Measurements from ENCODE around the gene PHKG1.
"Not testable (repeated sequence)": the region's sequence is repeated elsewhere in the genome, so short reads cannot be mapped to it uniquely, and the experiment has no call there.

Gene PHKG1

GRCh38 chr7:56092789-56093531 lies at the start of gene PHKG1:
Gene PHKG1, minus strand, starts transcription at chr7:56092952. Its CDS starts 4,011 bp downstream, at chr7:56088941.
- no peak for DNase-seq

DNA sequence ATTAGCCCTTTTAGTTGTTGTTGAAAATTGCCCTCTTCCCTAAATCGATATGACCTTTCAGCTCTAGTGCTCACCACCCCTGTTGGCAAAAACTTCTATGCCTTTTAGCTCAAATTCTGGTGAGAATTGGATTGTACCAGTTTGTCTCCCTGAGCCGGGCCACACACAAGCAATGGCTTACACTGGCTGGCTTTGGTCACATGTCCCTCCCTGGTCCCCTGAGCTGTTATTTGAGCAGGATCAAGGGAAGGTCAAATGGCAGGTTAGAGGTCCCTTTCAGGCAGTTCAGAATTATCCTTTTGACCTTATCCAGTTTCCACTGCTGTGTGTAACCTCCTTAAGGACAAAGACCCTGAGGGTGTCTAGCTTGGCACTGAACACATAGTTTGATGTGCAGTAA lies 38.3 kb upstream of the PHKG1 start:
- not testable (repeated sequence) for DNase-seq

- DNase-seq = no peak
Observed at GRCh38 chr7:56127241-56127975, 34.7 kb upstream of the PHKG1 start.

- DNase-seq = no peak
Observed at GRCh38 chr7:56125831-56126230, 33.1 kb upstream of the PHKG1 start.

GRCh38 chr7:56124981-56125380 lies 32.2 kb upstream of the PHKG1 start:
- no peak for DNase-seq

- no peak for DNase-seq
Observed at GRCh38 chr7:56121440-56121839, 28.7 kb upstream of the PHKG1 start.

GRCh38 chr7:56115852-56116538 lies 23.2 kb upstream of the PHKG1 start, which contains the start of gene NUPR2:
Gene NUPR2, minus strand, starts transcription at chr7:56116417. Its CDS starts 103 bp downstream, at chr7:56116314.
- no peak for DNase-seq

DNA sequence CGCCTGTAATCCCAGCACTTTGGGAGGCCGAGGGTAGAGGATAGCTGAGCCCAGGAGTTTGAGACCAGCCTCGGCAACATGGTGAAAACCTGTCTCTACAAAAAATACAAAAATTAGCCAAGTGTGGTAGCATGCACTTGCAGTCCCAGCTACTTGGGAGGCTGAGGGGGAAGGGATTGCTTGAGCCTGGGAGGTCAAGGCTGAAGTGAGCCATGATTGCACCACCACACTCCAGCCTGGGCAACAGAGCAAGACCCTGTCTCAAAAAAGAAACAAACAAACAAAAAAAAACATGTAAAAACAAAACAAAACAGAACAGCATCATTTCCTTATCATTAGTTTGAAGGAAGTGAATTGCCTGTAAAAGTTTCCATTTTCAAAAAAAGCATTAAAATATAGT lies 19.5 kb upstream of the PHKG1 start:
- DNase-seq = not testable (repeated sequence)

DNA sequence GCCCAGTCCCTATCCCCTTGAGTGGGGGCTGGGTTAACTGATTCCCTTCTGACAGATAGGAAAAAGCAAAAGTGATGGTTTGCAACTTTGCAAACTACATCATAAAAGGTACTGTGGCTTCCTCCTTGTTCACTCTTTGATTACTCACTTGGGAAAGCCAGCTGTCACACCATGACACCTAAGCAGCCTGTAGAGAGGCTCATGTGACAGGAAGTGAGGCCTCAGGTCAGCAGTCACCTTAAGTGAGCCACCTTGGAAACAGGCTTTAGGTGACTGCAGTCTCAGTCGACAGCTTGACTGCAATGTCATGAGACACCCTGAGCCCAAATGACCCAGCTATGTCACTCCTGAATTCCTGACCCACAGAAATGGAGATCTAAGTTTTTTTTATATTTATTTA lies 17.9 kb upstream of the PHKG1 start:
- peak; percentile 25 for DNase-seq

DNA sequence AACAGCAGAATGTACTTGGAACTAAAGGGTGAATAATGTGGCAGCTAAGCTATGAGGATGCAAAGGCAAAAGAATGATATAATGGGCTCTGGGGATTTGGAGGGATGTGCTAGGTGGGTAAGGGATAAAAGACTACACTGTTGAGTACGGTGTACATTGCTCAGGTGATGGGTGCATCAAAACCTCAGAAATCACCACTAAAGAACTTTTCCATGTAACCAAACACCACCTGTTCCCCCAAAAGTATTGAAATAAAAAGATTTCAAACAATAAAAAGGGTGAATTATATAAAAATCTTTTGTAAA lies 15.2 kb upstream of the PHKG1 start:
- no peak for DNase-seq

- peak; percentile 98 for DNase-seq
Observed at GRCh38 chr7:56106108-56107073, 13.6 kb upstream of the PHKG1 start, which contains the start of gene CHCHD2. Gene CHCHD2, minus strand, starts transcription at chr7:56106476. Its CDS starts 63 bp downstream, at chr7:56106413.

DNA sequence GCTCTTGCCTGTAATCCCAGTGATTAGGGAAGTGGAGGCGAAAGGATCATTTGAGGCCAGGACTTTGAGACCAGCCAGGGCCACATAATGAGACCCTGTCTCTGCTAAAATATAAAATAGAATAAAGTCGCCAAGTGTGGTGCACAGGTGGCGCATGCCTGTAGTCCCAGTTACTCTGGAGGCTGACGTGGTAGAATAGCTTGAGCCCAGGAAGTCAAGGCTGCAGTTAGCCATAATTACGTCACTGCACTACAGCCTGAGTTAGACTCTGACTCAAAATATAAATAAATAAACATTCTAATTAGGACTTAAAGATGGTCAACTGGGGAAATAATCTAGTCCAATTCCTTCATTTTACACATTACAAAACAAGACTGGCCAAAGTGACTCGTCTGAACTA lies 12.8 kb upstream of the PHKG1 start:
- DNase-seq = peak; percentile 62

DNA sequence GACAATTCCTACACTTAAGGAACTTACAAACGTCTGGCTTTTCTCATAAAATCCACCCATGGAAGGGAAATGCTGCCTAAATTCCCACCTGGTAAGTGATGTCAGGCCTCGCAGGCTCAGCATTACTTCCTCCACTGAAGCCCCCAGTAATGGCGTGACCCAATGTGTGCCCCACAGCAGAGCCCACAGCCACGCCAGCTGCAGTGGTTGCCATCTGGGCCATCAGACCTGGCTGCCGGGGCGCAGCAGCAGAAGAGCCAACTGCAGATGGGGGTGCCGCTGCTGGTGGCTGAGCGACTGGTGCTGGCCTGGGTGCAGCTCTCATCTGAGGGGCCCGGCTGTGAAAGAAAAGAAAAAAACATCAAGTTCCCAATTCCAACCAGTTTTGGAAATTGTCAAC lies 11.4 kb upstream of the PHKG1 start:
- DNase-seq = not testable (repeated sequence)

DNA sequence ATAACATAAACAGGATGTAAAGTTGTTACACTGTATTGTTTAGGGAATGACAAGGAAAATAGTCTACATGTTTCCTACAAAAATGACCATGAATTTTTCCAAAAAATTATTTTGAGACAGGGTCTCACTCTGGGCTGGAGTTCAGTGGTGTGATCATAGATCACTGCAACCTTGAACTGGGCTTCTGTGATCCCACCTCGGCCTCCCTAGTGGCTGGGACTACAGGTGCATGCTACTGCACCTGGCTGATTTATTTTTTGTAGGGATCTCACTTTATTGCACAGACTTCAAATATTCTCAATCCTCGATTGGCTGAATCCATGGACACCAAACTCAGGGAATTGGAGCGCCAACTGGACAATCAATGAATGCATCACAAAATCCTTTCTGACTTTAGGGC lies 6.9 kb upstream of the PHKG1 start:
- no peak for DNase-seq

- not testable (repeated sequence) for DNase-seq
Observed at GRCh38 chr7:56098187-56099008, 5.6 kb upstream of the PHKG1 start.

DNA sequence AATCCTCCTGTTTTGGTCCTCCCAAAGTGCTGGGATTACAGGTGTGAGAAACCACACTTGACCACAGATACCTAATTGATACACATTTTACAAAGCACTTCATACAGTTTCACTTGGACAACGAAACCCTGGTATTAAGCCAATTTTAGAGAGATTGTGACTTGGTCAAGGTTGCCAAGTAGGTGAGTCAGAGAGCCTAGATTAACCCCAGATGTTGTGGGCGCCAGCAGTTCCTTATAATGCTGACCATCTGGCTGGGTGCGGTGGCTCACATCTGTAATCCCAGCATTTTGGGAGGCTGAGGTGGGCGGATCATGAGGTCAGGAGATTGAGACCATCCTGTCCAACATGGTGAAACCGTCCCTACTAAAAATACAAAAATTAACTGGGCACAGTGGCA lies 4.9 kb upstream of the PHKG1 start:
- no peak for DNase-seq

DNA sequence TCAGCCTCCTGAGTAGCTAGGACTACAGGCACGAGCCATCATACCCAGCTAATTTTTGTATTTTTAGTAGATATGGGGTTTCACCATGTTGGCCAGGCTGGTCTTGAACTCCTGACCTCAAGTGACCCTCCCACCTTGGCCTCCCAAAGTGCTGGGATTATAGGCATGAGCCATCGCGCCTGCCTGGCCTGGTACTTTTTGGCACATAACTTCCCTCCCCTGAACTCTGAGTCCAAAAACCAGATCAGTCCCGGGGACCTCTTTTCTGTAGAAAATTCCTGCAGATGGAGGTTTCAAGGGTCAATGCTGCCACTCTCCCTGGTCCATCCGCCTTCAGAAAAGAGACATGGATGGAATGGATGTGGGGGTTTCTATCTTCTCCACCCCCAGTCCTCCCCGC lies 364 bp downstream of the PHKG1 start:
- DNase-seq = not testable (repeated sequence)

GRCh38 chr7:56091591-56091990 lies 1.2 kb downstream of the PHKG1 start:
- no peak for DNase-seq

DNA sequence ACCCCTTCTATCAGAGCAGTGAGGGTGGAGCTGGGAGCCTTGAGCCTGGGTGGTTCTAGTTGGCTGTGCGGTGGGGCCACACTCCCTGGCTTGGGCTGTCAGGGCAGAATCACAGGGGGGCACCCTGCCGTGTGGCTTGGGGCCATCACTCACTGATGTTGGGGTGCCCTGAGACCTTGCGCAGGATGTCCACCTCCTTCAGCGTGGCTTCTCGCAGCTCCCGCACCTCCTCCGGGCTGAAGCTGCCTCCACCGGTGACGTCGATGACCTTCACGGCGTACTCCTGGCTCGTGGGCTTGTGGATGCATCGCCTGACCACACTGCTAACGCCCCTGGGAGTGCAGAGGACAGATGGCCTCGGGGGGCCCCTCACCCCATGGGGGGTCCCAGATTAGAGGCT lies 5.3 kb downstream of the PHKG1 start:
- no peak for DNase-seq

DNA sequence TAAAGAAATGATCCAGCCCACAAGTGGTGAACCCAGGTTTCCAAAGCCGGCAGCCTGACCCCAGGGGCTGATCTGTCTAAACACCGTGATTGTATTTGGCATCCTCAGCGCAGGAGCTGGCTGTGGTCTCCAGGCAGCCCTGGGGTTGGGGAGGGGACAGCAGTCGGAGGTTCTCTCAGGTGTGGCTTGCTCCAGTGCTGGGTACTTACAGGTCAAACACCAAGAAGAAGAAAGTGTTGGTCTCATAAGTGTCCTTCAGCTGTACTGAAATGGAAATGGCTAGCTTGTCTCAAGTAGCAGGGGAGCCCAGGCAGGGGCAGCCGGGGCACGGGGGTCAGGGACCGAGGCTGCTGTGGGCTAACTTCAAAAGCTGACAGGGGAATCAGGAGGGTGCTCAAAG lies 6.0 kb downstream of the PHKG1 start:
- DNase-seq = no peak

- DNase-seq = no peak
Observed at GRCh38 chr7:56083150-56083785, 9.5 kb downstream of the PHKG1 start.
